IPS DF 4.7 (cell line): ENCODE data around the gene IRF4.
"Not testable (repeated sequence)": the region's sequence is repeated elsewhere in the genome, so short reads cannot be mapped to it uniquely, and the experiment has no call there.

ENCODE experiments used
- DNase-seq: peaks from one replicate; pipeline ENCODE4 v3.0.0-alpha.2; 2013; ENCODE audit warnings: low spot score; ENCODE audit errors: extremely low read depth

Gene IRF4

DNA sequence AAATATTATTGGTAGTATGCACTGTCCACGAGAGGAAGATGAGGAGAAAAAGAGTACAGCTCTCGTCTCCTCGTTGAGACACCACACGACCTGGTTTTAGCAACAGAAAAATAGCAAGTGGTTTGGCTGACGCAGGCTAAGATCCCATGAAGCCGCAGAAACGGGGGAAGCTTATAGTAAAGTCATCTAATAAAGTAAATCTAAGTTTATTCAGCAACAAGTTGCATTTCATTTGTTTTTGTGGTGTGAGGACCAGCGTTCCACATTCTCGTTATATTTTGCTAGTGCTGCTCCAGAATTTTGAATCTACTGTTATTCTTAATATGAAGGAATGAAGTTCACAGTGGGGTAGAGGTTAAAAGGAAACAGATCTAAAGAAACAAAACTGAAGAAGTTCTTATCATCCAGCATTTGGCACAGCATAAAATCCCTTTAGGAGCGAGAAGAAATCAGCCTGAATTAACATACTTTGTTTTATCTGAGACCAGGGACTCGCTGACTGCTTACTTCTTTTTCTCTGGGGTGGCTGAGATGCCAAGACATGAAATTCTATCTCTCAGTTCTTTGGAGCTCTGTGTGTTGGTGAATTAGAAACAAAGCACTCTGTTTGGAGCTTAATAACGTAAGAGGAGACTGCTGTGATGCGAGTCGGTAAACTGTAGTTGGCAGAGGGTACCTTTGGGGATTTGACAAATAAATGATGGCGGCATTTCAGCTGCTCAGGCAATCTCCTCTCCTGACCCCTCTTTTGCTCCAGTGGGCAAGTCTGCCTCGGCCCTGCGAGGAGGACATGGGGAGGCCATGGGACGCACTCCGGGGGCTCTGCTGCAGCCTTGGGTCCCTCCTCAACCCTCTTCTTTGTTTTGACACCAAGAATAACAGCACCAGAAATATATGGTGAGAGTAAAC lies 24.9 kb upstream of the IRF4 start:
- DNase-seq = no peak

DNA sequence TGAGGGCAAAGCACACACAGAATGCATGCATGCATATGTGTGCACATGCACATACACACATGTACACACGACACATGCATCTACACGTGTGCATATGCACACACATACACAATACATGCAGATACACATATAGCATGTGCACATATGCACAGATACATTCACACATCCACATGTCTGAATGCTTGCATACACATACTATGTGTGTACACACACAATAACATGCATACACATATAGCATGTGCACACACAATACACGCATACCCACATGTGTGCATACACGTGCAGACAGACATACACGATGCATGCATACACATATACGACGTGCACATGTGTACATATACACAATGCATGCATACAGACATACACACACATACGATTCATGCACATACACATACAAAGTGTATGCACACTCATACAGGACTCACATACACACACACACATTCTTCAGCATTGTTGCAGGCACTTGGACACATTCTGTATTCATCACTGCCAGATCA lies 24.2 kb upstream of the IRF4 start:
- no peak for DNase-seq

DNA sequence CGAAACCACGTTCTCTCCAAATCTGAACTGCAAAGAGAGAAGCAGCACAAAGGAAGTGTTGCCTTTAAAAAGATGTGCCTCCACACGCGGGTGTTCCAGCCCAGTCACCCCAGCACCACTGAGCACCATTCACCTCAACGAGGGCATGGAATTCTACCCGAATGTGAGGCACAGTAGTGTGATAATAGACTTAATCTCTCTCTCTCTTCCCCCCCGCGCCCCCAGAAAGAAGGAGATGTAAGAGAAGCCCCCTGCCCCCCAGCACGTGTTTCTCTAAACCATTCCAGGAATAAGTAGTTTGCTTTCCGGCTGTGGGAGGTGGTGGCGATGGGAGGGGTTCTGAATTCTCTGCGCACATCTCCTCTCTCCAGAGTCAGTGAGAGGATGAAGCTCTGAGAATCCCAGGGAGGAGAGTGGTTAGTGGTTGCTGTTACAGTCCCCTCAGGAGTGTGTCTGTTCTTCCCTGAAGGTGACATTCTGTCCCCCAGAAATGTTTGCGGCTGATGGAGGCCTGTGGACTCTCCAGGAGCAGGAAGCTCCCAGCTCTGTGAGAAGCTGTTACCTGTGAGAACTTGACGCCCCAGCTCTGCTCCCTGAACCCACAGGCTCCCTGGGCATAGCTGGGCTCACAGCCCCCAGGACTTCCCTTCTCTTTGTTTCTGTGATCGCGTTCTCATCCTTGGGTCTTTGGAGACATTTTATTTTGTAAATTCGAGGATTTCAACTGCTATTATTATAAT lies 23.5 kb upstream of the IRF4 start:
- DNase-seq = no peak

DNA sequence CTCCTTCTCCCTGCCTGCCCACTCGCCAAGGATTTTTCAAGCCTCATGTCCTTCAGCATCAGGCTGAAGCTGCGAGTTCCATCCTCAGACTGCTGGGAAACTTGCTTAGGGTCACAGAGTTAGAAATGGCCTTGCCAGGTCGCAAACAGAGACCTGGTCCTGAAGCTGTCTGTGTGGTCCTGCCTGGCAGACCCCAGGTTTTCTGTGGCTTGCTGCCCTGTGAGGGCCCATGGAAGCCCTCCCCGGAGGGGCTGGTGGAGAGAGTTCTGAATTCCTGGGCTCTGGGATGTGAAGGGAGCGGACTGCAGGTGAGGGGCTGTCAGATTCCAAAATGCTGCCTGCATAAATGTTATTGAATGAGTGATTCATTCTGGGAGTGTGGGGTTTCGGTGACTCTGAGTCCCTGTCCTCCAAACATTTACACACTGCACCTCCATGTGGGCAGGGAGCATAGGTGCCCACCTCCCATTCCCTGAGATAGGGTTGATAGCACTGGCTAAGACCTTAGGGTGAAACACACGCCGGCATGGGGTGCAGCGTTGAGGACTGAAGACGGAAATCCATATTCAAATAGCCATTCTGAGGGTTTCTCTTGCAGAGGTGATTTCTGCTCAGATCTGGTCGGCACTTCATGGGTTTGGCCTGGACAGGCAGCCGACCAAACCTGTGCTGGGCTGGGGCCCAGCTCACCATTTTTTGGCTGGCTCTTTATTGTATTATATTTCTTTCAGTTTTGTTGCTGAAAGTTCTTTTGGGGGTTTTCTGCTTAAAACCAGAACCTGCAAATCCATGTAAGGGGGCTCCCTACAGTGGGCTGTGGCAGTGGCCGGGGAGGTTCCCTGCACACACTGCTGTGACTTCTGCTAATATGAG lies 21.8 kb upstream of the IRF4 start:
- DNase-seq = no peak

DNA sequence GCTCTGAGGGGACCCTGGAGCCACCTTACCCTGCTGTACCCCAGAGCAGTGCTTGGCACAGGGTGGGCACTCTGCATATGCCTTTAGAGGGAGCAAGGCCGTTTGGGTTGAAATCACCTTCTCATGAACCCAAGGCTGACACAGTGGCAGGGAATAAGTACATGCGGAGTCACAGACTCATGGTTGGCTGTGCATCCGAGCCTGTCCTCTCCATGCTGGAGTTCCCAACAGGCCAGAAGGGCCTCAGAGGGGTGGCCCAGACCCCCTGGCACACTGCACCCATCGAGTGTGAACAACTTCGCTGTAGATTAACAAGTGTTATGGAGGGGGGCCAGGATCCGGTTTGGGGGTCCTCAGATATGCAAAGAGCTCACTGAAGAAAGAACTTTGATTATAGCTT lies 21.0 kb upstream of the IRF4 start:
- DNase-seq = no peak

DNA sequence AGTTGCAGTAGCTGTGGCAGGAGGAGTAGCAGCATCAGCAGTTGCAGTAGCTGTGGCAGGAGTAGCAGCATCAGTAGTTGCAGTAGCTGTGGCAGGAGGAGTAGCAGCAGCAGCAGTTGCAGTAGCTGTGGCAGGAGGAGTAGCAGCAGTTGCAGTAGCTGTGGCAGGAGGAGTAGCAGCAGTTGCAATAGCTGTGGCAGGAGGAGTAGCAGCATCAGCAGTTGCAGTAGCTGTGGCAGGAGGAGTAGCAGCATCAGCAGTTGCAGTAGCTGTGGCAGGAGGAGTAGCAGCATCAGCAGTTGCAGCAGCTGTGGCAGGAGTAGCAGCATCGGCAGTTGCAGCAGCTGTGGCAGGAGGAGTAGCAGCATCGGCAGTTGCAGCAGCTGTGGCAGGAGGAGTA lies 19.7 kb upstream of the IRF4 start:
- not testable (repeated sequence) for DNase-seq

DNA sequence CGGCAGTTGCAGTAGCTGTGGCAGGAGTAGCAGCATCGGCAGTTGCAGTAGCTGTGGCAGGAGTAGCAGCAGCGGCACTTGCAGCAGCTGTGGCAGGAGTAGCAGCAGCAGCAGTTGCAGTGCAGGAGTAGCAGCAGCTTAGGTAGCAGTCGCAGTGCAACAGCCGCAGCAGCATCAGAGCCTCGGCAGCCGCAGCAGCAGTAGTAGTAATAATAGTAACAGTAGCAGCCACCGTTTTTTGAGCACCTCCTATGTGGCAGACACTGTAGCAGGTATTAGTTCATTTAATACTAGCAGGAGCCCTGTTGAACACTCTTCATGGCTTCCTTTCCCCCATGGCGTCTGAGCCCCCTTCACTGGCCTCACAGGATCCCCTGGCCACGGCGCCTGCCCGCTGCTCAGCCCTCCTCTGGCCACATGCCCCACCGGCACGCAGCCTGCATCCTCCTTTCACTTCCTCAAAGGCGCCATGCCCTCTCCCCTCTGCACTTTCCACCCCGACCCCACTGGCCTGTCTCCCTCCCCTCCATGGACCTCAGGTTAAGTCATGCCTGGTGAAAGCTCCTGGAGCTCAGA lies 19.1 kb upstream of the IRF4 start:
- no peak for DNase-seq

DNA sequence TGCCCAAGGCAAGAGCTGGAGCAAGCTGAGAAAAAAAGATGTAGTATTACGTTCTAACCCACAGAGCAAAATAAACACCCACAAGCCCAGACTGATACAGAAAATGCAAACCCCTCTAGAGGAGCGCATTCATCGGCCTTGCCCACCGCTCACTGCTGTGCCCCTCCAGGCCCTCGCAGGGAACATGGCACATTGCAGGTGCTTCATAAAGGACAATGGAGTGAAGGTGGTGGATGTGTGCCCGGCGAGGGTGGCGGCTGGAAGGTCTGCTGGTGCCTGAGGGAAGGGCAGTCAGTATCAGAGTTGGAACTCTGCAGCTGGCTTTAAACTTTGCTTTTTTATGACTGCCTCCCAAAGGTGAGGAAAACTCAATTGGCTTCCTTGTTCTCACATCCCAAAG lies 18.5 kb upstream of the IRF4 start:
- DNase-seq = no peak

DNA sequence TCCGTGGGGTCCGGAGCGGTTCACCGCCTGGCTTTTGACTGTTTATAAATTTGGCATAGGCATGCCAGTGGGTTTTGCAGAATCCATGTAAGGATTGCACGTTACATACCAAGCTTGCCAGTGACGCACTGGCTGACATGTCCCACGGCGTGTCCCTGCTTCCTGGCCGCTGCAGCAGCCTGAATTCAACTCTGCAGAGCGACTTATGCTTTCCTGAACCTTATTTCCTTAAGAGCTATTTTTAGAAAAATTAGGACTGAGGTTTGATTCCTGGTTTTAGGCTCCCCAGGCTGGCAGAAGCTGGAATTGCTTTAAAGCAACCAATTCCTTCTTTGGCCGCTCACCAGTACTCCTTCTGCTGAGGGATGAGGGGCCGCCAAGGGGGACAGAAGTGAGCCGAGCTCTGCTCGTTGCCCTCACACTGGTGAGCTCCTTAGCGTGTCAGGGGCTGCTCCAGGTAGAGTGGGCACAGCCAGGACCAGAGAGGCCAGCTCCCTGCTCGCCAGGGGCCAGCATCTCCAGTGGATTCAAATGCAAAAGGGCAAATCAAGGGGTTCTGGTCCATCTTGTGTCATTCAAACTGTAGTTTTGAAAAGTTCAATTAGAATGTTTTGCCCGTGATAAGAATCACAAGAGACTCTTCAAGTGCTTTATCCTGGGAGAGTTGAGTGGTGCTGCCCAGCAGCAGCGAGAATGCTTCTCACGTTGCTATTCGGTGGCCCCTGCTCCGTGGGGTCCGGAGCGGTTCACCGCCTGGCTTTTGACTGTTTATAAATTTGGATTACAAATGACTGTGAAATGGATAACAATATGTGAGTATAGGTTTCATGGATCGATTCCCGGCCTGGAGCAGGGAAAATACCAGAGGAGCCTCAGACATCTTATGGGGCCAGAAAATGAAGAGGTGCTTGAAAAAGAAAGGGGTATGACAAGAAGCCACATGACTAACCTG lies 17.5 kb upstream of the IRF4 start:
- DNase-seq = no peak

DNA sequence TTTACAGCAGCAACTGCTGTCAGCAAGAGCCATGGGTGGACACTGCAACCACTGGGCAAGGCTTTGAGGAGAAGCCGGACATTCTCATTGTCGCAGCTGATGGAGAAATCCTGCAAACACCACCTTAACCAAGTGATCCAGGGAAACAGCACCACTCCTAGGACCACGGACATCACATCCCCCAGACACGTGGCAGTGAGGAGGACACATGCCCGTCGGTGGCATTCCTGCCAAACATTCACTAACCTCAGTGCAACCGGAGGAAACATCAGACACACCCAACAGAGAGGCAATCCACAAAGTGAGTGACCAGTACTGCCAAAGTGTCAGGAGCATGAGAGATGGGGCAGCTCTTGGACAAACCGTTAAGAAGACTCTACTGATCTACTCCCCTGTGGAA lies 16.6 kb upstream of the IRF4 start:
- DNase-seq = no peak

DNA sequence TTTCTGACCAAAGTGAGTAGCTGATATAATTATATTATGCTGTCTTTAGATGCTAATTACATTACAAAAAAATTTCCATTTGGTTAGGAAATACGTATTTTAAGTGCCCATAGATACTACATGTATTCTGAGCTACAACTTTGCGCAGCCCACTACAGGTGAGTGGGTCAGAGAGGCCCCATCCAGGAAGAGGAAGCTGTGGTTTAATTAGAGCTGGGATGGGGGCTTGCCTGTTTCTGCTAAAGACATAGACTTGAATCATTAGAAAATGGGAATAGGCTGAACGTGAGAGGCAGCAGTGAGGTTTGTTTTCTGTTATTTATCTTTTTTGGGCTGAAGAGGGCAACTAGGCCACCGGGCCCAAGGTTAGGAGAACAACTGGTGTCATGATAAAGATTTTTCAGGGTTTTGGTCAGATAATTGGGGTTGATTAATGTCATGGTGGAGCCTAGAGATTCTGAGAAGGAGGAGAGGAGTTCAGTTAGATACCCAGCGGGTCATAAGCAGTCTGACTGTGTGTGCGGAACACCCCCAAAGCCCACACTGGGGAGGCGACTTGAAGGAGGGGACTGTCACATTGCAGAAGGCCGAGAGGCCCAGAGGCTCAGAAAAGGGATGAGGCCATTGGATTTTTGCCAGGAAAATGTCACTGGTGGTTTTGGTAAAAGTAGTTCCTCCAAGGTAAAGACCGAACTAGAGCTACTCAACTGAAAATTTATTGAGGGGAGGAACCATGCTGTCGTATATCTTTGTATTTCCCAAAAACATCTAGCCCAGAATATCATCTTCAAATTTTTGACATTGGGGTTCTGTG lies 14.5 kb upstream of the IRF4 start:
- DNase-seq = no peak

DNA sequence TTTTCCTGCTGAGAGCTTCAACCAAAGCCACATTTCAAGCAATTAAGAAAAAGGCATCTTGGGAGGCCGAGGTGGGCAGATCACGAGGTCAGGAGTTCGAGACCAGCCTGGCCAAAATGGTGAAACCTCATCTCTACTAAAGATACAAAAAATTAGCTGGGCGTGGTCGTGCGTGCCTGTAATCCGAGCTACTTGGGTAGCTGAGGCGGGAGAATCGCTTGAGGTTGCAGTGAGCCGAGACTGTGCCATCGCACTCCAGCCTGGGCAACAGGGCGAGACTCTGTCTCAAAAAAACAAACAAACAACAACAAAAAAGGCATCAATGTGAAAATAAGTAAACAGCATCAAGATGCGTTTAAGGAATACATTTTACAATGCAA lies 13.9 kb upstream of the IRF4 start:
- DNase-seq = not testable (repeated sequence)

DNA sequence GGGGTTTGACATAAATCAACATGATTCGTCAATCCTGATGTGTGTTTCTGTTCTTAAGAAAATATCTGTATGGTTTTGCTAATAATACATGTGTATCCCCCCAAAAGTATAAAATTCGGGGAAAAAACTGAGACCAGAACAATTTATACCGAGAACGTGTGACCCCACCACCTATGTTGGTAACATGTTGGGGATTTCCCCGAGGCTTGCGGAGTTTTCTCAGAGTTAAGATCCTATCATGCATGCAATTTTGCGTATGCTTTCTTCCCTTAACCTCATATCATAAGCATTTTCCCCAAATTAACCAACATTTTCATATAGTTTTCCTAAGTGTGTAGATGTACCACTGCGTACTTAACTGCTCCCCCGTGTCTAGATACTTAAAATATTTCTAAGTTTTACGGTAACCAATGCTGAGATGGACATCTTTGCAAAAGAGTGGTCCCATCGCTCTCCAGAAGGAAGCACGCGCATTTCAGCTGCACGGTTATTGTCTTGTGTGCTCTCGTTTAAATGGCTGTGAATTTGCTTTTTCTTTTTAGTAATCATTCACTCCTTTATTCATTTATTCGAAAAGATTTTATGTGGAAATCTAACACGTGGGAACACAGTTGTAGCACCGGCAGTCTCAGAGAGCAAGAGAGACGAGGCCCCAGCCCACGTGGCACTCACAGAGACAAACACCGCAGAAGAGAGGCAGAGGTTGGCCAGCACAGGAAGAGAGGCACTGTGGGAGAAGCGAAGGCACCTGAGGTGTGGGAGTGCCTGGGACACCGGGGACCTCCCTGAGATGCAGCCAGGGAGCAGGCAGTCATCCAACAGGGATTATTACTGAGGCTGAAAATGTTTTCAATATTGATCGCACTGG lies 13.2 kb upstream of the IRF4 start:
- DNase-seq = no peak

DNA sequence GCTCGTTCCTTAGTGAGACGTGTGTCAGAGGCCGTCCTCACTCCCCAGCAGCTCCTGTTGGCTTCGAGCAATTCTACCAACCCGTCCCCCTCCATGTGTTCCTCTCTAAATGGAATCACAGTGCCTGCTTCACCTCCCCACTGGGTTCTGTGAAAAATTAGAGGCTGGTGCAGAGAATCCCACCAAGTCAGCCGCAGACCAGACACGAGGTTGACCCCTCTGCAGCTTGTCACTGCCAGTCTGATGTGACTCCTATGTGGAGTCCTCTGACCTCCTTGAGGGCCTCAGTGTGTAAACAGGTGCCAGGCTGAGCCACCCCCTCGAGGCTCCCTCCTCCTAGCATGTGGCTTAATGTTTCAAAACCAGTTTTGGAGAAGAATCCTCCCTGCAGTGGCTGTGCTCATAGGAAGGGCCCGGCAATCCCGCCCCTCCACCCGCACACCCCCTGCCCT lies 12.6 kb upstream of the IRF4 start:
- no peak for DNase-seq

DNA sequence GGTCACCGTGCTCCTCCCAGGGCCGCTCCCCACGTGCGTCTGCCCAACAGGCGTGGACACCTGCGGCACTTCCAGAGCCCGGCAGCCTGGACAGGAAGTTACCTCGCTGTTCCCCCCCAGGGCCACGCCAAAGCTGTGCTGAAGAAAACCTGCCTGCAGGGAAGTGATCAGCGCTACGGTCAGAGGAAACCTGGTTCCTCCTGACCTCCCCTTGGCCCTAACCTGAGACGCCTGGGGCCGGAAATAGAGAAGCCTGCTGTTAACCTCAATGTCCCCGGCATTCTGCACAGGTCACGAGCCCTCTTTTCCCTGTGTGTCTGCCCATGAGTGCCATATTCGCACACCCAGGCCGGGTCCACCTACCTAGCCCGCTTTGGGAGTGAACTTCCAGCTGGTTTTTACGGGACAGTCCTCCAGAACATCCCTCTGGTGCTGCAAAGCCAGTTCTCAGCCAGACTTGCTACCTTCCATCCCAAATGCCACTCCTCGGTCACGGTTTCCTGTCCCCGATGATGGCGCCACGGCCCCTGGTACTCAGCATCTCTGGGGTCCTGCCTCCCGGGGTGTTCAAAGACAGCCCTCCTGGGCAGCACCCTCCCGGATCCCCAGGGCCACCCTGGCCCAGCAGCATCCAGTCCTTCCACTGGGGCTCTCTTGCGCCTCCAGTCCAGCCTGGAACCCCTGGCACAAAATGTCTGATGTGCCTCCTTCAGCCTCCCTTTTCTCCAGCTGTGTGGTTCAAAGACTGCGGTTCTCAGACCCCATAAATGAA lies 12.0 kb upstream of the IRF4 start:
- no peak for DNase-seq

DNA sequence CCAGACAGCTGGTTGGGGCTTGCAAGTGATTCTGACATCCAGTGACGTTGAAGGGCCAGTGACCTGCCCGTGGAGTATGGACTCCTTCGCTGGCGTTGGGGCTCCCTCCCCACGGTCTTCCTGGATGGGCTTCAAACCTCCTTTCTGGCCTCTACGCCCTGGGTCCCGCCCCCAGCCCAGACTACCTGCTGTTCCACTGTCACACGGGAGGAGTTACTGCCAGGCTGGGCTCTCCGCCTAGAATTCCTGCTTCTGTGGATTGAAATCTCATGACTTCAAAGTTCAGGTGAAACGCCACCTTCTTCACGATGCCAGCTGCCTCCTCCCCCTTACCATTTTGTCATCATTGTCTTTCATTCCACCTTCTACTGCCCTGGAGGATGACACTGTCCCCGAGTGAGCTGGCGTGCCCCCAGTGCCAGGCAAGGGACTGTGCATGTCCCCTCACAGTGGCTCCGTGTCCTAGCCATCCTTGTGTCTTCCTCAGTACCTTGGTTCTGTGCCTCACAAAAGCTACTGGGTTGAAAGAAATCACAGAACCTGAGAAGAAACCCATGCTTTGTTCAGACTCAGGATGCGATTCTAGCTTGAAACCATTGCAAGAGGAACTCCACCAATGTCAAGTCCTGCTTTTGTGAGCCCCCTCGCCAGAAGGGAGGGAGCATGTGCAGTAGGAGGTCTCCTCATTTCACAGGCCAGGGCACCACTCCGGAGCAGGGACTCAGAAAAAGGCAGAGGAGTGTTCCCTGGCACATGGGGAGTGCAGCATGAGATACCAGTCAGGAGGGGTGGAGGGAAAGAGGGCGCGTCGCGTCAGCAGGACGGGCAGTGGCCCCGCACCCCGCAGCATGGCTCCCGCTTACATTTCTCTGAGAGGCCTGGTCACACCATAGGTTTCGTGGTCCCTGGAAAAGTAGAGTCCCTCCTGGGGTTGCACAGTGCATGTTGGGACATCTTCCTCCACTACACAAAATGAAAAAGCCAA lies 11.0 kb upstream of the IRF4 start:
- DNase-seq = no peak
